Measurements from ENCODE around the gene C11orf21.

- no peak for TF ChIP-seq EP300 (IDR thresholded peaks at IDR 0.05)
- TF ChIP-seq, protein P1, sequence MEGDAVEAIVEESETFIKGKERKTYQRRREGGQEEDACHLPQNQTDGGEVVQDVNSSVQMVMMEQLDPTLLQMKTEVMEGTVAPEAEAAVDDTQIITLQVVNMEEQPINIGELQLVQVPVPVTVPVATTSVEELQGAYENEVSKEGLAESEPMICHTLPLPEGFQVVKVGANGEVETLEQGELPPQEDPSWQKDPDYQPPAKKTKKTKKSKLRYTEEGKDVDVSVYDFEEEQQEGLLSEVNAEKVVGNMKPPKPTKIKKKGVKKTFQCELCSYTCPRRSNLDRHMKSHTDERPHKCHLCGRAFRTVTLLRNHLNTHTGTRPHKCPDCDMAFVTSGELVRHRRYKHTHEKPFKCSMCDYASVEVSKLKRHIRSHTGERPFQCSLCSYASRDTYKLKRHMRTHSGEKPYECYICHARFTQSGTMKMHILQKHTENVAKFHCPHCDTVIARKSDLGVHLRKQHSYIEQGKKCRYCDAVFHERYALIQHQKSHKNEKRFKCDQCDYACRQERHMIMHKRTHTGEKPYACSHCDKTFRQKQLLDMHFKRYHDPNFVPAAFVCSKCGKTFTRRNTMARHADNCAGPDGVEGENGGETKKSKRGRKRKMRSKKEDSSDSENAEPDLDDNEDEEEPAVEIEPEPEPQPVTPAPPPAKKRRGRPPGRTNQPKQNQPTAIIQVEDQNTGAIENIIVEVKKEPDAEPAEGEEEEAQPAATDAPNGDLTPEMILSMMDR (IDR thresholded peaks at IDR 0.05) = no peak
Observed at GRCh38 chr11:2320568-2321310, 19.0 kb upstream of the C11orf21 start.

Measured in ovary (tissue), 3 donors.